K562 (cell line): Measurements from ENCODE around the gene ARHGEF4. TPM values are rescaled to one million over a fixed set of nuclear protein-coding genes. Genes with fewer than 3 reads are reported as not detected.

ENCODE experiments used
- ATAC-seq: fragments of 200-7000 bp; cut with Tn5 transposase; 3 replicates; pipeline ENCODE4 v1.9.1; 2020; ENCODE audit warnings: moderate library complexity
- BruUV-seq: library from RNA; stranded (reverse); fragments of 400-500 nt; replicated peaks from 2 replicates; lab custom pipeline; 2021; lab: Mats Ljungman, UMichigan
- CTCF ChIA-PET: fragments of 300-600 bp; formaldehyde crosslinking; extraction: SDS; loops from one replicate; lab custom pipeline; 2021; ENCODE audit warnings: low intra/inter-chr PET ratio; lab: Yijun Ruan, JAX
- POLR2A ChIA-PET: fragments of 300-600, 350-650 bp; sonication (Branson Sonifier 250); formaldehyde crosslinking; extraction: SDS; loops from one replicate; lab custom pipeline; 2021; ENCODE audit warnings: antibody characterized with exemption, inconsistent platforms; lab: Yijun Ruan, JAX
- DNase-seq, 4 experiments: peaks; one replicate each; pipeline versions ENCODE4 v3.0.0 to v3.0.0-alpha.2; 2011 to 2018; ENCODE audit warnings: low spot score in 3 of 4, mixed read lengths in 3 of 4; ENCODE audit errors: extremely low read depth in 1 of 4
- FAIRE-seq: peaks from 2 replicates; lab custom pipeline; 2011; peaks lifted over from hg19 to GRCh38; lab: Jason Lieb, UNC
- H2AFZ ChIP-seq: 2 replicates; pipeline ENCODE4 v1.6.0; 2011; ENCODE audit warnings: low read depth, low read length, control low read depth, inconsistent platforms
- H3K27ac ChIP-seq: fragments of 200-600 bp; 3 replicates; pipeline ENCODE4 v1.8.0; 2011; ENCODE audit warnings: low read depth, mild to moderate bottlenecking, control low read depth, inconsistent platforms, low read length, moderate library complexity, mixed read lengths; ENCODE audit errors: extremely low read depth
- H3K27me3 ChIP-seq, 2 experiments: fragments of 300-600 bp in 1 of 2; 2 replicates in 1 of 2; 3 replicates in 1 of 2; pipeline versions ENCODE4 v1.6.0 to v1.8.0; 2011; ENCODE audit warnings: inconsistent platforms in 2 of 2, low read length in 2 of 2, mild to moderate bottlenecking in 1 of 2, mixed read lengths in 1 of 2, moderate library complexity in 1 of 2; ENCODE audit not compliant: control insufficient read depth in 2 of 2, insufficient read depth in 2 of 2
- H3K36me3 ChIP-seq: fragments of 300-600 bp; 3 replicates; pipeline ENCODE4 v1.8.0; 2011; ENCODE audit warnings: mild to moderate bottlenecking, low read length, inconsistent platforms; ENCODE audit not compliant: control insufficient read depth, insufficient read depth
- H3K4me1 ChIP-seq, 2 experiments: fragments of 200-600 bp in 1 of 2; replicated peaks in 1 of 2; 2 replicates in 1 of 2; 3 replicates in 1 of 2; pipeline versions ENCODE4 v1.5.1 to v1.8.0; 2011; ENCODE audit warnings: inconsistent platforms in 2 of 2, low read length in 2 of 2, mild to moderate bottlenecking in 1 of 2, mixed read lengths in 1 of 2, moderate library complexity in 1 of 2; ENCODE audit not compliant: control insufficient read depth in 2 of 2, insufficient read depth in 2 of 2
- H3K4me2 ChIP-seq: 2 replicates; pipeline ENCODE4 v1.6.1; 2011; ENCODE audit warnings: low read length, control low read depth, inconsistent platforms, mixed read lengths; ENCODE audit not compliant: insufficient read depth
- H3K4me3 ChIP-seq: fragments of 200-600 bp; sonication (generic), shearing (Covaris generic); 2 replicates; pipeline ENCODE4 v1.5.1; 2016; ENCODE audit warnings: control low read depth, inconsistent platforms
- H3K79me2 ChIP-seq: fragments of 200-600 bp; 3 replicates; pipeline ENCODE4 v1.8.0; 2011; ENCODE audit warnings: low read length, inconsistent platforms; ENCODE audit not compliant: control insufficient read depth, insufficient read depth
- H3K9ac ChIP-seq, 2 experiments: 2 replicates each; pipeline versions ENCODE4 v1.6.0 to v1.6.1; 2011; ENCODE audit warnings: low read depth in 2 of 2, low read length in 2 of 2, control low read depth in 1 of 2, inconsistent platforms in 1 of 2, mild to moderate bottlenecking in 1 of 2, mixed read lengths in 1 of 2; ENCODE audit not compliant: insufficient read depth in 1 of 2
- H3K9me1 ChIP-seq: one replicate; pipeline ENCODE4 v1.6.0; 2011; ENCODE audit warnings: inconsistent platforms, mild to moderate bottlenecking, low read length, moderate library complexity; ENCODE audit not compliant: control insufficient read depth, insufficient read depth
- H3K9me3 ChIP-seq: replicated peaks from 2 replicates; pipeline ENCODE4 v1.5.1; 2011; ENCODE audit warnings: low read depth, low read length, inconsistent platforms; ENCODE audit not compliant: control insufficient read depth, insufficient read depth
- H4K20me1 ChIP-seq: replicated peaks from 2 replicates; pipeline ENCODE4 v1.6.1; 2011; ENCODE audit warnings: low read length, inconsistent platforms, mixed read lengths; ENCODE audit not compliant: control insufficient read depth, insufficient read depth
- CC2D1A ChIP-seq: fragments of 450-650 bp; IDR thresholded peaks from 2 replicates; pipeline ENCODE4 v1.6.1; 2017; ENCODE audit warnings: mild to moderate bottlenecking
- CHD2 ChIP-seq: IDR thresholded peaks from 2 replicates; pipeline ENCODE4 v1.6.1; 2011; ENCODE audit warnings: low read depth, low read length
- ELK1 ChIP-seq: sonication (generic); formaldehyde crosslinking; IDR thresholded peaks from 2 replicates; pipeline ENCODE4 v1.8.1; 2022; ENCODE audit warnings: missing genetic modification reagents
- FIP1L1 ChIP-seq: fragments of 200-400 bp; formaldehyde crosslinking; IDR thresholded peaks from 2 replicates; pipeline ENCODE4 v1.6.1; 2018; ENCODE audit warnings: mild to moderate bottlenecking, low read depth, low read length; ENCODE audit not compliant: poor library complexity, severe bottlenecking
- GABPB1 ChIP-seq: sonication (generic); formaldehyde crosslinking; IDR thresholded peaks from 2 replicates; pipeline ENCODE4 v1.8.0; 2022; ENCODE audit warnings: mild to moderate bottlenecking, missing genetic modification reagents
- HDAC2 ChIP-seq: fragments of 450-650 bp; IDR thresholded peaks from 2 replicates; pipeline ENCODE4 v1.6.1; 2016; ENCODE audit warnings: mild to moderate bottlenecking
- IRF2 ChIP-seq: sonication (generic); formaldehyde crosslinking; IDR thresholded peaks from 2 replicates; pipeline ENCODE4 v1.8.1; 2022; ENCODE audit warnings: mild to moderate bottlenecking, missing genetic modification reagents
- KLF10 ChIP-seq: fragments of 250-450 bp; sonication (Bioruptor Pico); IDR thresholded peaks from 2 replicates; pipeline ENCODE4 v1.6.1; 2021; ENCODE audit warnings: matching md5 sums
- NFXL1 ChIP-seq: fragments of 450-650 bp; formaldehyde crosslinking; IDR thresholded peaks from 2 replicates; pipeline ENCODE4 v1.4.0; 2021; ENCODE audit warnings: mild to moderate bottlenecking
- NR3C1 ChIP-seq: sonication (generic); formaldehyde crosslinking; IDR thresholded peaks from 2 replicates; pipeline ENCODE4 v1.8.1; 2022; ENCODE audit warnings: missing genetic modification reagents
- SMAD4 ChIP-seq: fragments of 250-450 bp; sonication (Bioruptor Pico); conservative IDR thresholded peaks from 2 replicates; pipeline ENCODE4 v1.8.0; 2021; ENCODE audit warnings: inconsistent platforms, mild to moderate bottlenecking, moderate library complexity
- SPI1 ChIP-seq: IDR thresholded peaks from 2 replicates; pipeline ENCODE4 v1.6.1; 2011; ENCODE audit warnings: low read depth, low read length, control low read depth, borderline replicate concordance
- TFAM ChIP-seq: fragments of 250-450 bp; sonication (Bioruptor Pico); conservative IDR thresholded peaks from 2 replicates; pipeline ENCODE4 v1.5.0; 2021; ENCODE audit warnings: mild to moderate bottlenecking, moderate library complexity
- ZBTB33 ChIP-seq: sonication (generic); formaldehyde crosslinking; IDR thresholded peaks from 2 replicates; pipeline ENCODE4 v1.8.1; 2023; ENCODE audit warnings: mild to moderate bottlenecking, missing genetic modification reagents
- ZFP91 ChIP-seq: sonication (generic); formaldehyde crosslinking; IDR thresholded peaks from 2 replicates; pipeline ENCODE4 v1.8.0; 2022; ENCODE audit warnings: mild to moderate bottlenecking, missing genetic modification reagents
- ZNF175 ChIP-seq: fragments of 200-800 bp; sonication (Bioruptor generic); IDR thresholded peaks from 2 replicates; pipeline ENCODE4 v1.6.1; 2016; ENCODE audit warnings: low read depth, mild to moderate bottlenecking, missing genetic modification characterization, missing compliant biosample characterization
- ZNF232 ChIP-seq: sonication (generic); formaldehyde crosslinking; IDR thresholded peaks from 2 replicates; pipeline ENCODE4 v1.8.0; 2022; ENCODE audit warnings: mild to moderate bottlenecking, missing genetic modification reagents
- ZNF589 ChIP-seq: fragments of 200-800 bp; sonication (Bioruptor generic); IDR thresholded peaks from 2 replicates; pipeline ENCODE4 v1.6.1; 2016; ENCODE audit warnings: low read depth, missing genetic modification characterization, missing compliant biosample characterization
- WGBS: fragments of 100-300 bp; shearing (Covaris generic); methylation state at CpG from one replicate; pipeline ENCODE4 v1.1.6; 2016; ENCODE audit warnings: low coverage, mixed read lengths; ENCODE audit not compliant: insufficient coverage; ENCODE audit errors: missing lambda C conversion rate; 5-methylcytosine and 5-hydroxymethylcytosine counted together
- in situ Hi-C: fragments of 300-500 bp; cut with MboI; formaldehyde crosslinking; loops from 4 replicates; pipeline ENCODE4 v1.15.0; 2018; ENCODE audit warnings: inconsistent platforms, mixed read lengths
- intact Hi-C: fragments of 100-400 bp; cut with micrococcal nuclease; formaldehyde crosslinking; loops from 2 replicates; pipeline ENCODE4 v1.14.2; 2022
- polyA plus RNA-seq, 8 experiments: library from polyadenylated mRNA; depleted of rRNA in 4 of 8; stranded (reverse) in 5 of 8; unstranded in 3 of 8; fragments of >200 nt; fragmentation: Nextera tagmentation in 2 of 8; fragmentation: Illumina TruSeq in 1 of 8; extraction: Ambion mirVana in 2 of 8; extraction: Trizol in 1 of 8; gene quantifications; 2 replicates each; pipeline versions ENCODE4 v1.2.1 to v1.2.3, GENCODE V29; 2011 to 2014; ENCODE audit warnings: inconsistent platforms in 1 of 8, missing spikeins in 1 of 8
- total RNA-seq, 7 experiments: library from RNA; depleted of rRNA in 6 of 7; stranded (reverse); fragments of >200 nt in 6 of 7; fragmentation: Illumina TruSeq in 2 of 7; extraction: Trizol in 2 of 7; gene quantifications; 2 replicates each; pipeline versions ENCODE4 v1.2.1 to v1.2.3, GENCODE V29; 2011 to 2021; ENCODE audit warnings: low replicate concordance in 1 of 7

ARHGEF4 gene
- total and polyA plus RNA-seq, 9 of the 15 experiments (the other 6 are each of a cell fraction or from before 2014, with no cell fraction given): not detected

GRCh38 chr2:130810490-130810889 lies 26.2 kb upstream of the ARHGEF4 start:
- no peak overlapping the region for H2AFZ ChIP-seq
- no peak overlapping the region for H3K9ac ChIP-seq
- H3K36me3 ChIP-seq: no peaks in the 10 kb centered on the region
- no peak overlapping the region for H3K27ac ChIP-seq
- no peaks in the 10 kb centered on the region; a peak in 1 of 5 replicates for H3K4me1 ChIP-seq
- H3K27me3 ChIP-seq: peaks cover 13 to 43% of the 10 kb centered on the region in 2 experiments
- no TSS peak for BruUV-seq
- FAIRE-seq (no peak), ATAC-seq (no peak)
- CTCF ChIA-PET: no interaction called here
- intact Hi-C loops (no loop called here), in situ Hi-C loops (no loop called here)
- WGBS: 0% methylated on average over 7 of the region's 7 CpGs
- no peaks in the 10 kb centered on the region for H3K9me1 ChIP-seq
- no peak overlapping the region for H3K4me3 ChIP-seq
- no peaks in the 10 kb centered on the region for H4K20me1 ChIP-seq
- TF ChIP-seq ZBTB33 (CRISPR knock-in tag) (no peak), NR3C1 (CRISPR knock-in tag) (no peak), CHD2 (no peak), SPI1 (no peak), ZNF232 (CRISPR knock-in tag) (no peak), SMAD4 (CRISPR knock-in tag) (no peak), ZNF589 (no peak), HDAC2 (no peak), CC2D1A (no peak), ZNF175 (CRISPR knock-in tag) (no peak), NFXL1 (no peak), KLF10 (CRISPR knock-in tag) (no peak), FIP1L1 (no peak), ELK1 (CRISPR knock-in tag) (no peak), ZFP91 (CRISPR knock-in tag) (no peak), TFAM (CRISPR knock-in tag) (no peak), GABPB1 (no peak), IRF2 (CRISPR knock-in tag) (no peak)
- TF ChIP-seq, all 486 proteins: peak for 0
- H3K9me3 ChIP-seq: no peaks in the 10 kb centered on the region
- no peak for DNase-seq
- POLR2A ChIA-PET: no interaction called here
- no peak overlapping the region for H3K4me2 ChIP-seq
- H3K79me2 ChIP-seq: no peaks in the 10 kb centered on the region
